GM12801 (cell line): Measurements from ENCODE around the gene TYMS.

ENCODE experiments used
- TF ChIP-seq, protein P1 (sequence below): IDR thresholded peaks from one replicate; pipeline ENCODE4 v1.5.1; 2011; ENCODE audit warnings: control low read depth; ENCODE audit not compliant: insufficient read length; ENCODE audit errors: extremely low read depth

Gene TYMS

GRCh38 chr18:670522-670921 is 13.1 kb downstream of the TYMS start:
- TF ChIP-seq, protein P1, sequence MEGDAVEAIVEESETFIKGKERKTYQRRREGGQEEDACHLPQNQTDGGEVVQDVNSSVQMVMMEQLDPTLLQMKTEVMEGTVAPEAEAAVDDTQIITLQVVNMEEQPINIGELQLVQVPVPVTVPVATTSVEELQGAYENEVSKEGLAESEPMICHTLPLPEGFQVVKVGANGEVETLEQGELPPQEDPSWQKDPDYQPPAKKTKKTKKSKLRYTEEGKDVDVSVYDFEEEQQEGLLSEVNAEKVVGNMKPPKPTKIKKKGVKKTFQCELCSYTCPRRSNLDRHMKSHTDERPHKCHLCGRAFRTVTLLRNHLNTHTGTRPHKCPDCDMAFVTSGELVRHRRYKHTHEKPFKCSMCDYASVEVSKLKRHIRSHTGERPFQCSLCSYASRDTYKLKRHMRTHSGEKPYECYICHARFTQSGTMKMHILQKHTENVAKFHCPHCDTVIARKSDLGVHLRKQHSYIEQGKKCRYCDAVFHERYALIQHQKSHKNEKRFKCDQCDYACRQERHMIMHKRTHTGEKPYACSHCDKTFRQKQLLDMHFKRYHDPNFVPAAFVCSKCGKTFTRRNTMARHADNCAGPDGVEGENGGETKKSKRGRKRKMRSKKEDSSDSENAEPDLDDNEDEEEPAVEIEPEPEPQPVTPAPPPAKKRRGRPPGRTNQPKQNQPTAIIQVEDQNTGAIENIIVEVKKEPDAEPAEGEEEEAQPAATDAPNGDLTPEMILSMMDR = no peak

DNA sequence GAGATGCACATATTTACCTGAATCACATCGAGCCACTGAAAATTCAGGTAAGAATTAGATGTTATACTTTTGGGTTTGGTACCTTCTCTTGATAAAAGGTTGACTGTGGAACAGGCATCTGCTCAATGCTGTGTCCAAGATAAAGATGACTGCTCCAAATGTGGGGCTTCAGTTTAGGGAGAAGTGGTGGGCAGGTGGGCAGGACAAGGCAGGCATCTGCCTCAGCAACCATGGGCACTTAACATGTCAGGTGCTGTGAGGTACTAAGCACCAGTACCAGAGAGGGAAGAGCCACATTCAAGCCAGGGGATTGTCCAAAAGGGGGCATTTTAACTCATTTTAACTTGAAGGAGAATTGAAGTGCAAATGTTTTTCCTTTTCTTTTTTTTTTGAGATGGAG is 14.0 kb downstream of the TYMS start:
- TF ChIP-seq, protein P1 = no peak

GRCh38 chr18:673317-673716 is 15.9 kb downstream of the TYMS start:
- TF ChIP-seq, protein P1 = no peak

DNA sequence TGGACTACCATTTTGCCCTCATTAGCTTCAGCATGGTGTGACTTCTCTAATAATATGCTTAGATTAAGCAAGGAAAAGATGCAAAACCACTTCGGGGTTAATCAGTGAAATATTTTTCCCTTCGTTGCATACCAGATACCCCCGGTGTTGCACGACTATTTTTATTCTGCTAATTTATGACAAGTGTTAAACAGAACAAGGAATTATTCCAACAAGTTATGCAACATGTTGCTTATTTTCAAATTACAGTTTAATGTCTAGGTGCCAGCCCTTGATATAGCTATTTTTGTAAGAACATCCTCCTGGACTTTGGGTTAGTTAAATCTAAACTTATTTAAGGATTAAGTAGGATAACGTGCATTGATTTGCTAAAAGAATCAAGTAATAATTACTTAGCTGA is 16.3 kb downstream of the TYMS start:
- TF ChIP-seq, protein P1 = no peak

DNA sequence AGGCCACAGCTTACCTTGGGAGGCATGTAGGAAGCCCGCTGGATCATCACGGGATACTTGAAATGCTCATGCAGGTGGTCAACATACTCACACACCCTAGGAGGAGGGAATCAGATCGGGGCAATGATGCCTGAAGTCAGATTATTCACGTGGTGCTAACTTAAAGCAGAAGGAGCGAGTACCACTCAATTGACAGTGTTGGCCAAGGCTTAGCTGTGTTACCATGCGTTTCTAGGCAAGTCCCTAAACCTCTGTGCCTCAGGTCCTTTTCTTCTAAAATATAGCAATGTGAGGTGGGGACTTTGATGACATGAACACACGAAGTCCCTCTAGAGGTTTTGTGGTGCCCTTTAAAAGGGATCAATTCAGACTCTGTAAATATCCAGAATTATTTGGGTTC is 17.9 kb downstream of the TYMS start:
- TF ChIP-seq, protein P1 = no peak

DNA sequence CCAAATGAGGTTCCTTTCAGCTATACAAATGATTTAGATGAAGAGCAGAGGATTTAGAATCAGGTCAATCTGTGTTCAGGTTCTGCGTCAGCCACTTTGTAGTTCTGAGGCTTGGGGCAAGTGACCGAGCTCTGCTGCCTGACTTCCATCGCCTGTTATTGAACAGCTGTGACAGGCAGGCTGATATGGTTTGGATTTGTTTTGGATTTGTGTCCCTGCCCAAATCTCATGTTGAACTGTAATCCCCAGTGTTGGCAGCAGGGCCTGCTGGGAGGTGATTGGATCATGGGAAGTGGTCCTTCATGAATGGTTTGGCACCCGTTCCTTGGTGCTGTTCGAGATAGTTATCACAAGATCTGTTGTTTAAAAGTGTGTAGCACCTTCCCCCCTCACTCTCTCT is 18.6 kb downstream of the TYMS start:
- TF ChIP-seq, protein P1 = no peak

DNA sequence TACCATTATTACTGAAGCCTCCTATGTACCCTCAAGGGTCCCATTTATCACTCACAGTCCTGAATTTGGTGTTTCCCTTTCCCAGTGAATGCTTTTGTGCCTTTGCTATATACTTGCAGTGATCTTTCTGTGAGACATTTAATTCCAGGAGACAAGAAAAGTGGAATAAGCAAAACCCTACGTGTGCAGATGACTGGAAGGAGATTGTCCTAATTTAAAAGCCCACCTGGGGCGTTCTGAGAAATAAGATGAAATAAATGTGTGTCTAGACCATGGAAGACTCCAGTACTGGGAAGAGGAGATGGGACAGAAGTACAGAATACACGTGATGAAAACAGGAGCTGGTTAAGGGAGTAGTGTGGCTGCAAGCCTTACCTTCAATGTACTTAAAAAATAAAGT is 19.3 kb downstream of the TYMS start:
- TF ChIP-seq, protein P1 = no peak

DNA sequence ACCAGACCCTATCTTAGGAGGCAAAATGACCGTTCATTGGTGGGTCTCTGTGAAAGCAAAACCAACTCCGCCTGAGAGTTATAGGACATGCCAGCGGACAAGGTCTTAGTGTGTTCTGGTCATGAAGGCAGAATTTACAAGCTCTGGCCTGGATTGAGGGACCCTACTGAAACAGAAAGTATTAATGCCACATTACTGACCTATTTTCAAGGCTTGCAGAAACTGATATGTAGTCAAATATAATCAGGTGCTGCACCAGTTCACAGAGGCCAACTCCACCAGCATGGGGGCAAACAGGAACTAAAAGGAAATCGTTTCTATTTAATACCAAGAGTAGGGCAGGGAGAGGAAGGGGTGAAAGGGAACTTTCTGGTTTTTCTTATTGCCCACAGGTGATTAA is 19.7 kb downstream of the TYMS start:
- TF ChIP-seq, protein P1 = no peak
